ENCODE measurements around the gene HSD3B1.

The HSD3B1 gene

GRCh38 chr1:119506941-119507340, at the start of gene HSD3B1:
Gene HSD3B1 (plus strand): TSS chr1:119507210. CDS start chr1:119507477, 267 bp downstream.
- no peak for DNase-seq (ENCODE audit: low read depth in 2 of 2)

GRCh38 chr1:119462964-119463363, 44.0 kb upstream of the HSD3B1 start:
- DNase-seq (ENCODE audit: low read depth in 2 of 2) = no peak

GRCh38 chr1:119463569-119463968, 43.4 kb upstream of the HSD3B1 start:
- DNase-seq (ENCODE audit: low read depth in 2 of 2) = no peak

GRCh38 chr1:119466445-119466844, 40.6 kb upstream of the HSD3B1 start:
- DNase-seq (ENCODE audit: low read depth in 2 of 2) = no peak

GRCh38 chr1:119467219-119467618, 39.8 kb upstream of the HSD3B1 start:
- DNase-seq (ENCODE audit: low read depth in 2 of 2) = no peak

GRCh38 chr1:119467857-119468668, 38.9 kb upstream of the HSD3B1 start:
- DNase-seq (ENCODE audit: low read depth in 2 of 2) = no peak

- no peak for DNase-seq (ENCODE audit: low read depth in 2 of 2)
Observed at GRCh38 chr1:119469741-119470140, 37.3 kb upstream of the HSD3B1 start.

GRCh38 chr1:119470377-119470776, 36.6 kb upstream of the HSD3B1 start:
- no peak for DNase-seq (ENCODE audit: low read depth in 2 of 2)

- DNase-seq (ENCODE audit: low read depth in 2 of 2) = no peak
Observed at GRCh38 chr1:119470958-119471357, 36.1 kb upstream of the HSD3B1 start.

GRCh38 chr1:119471566-119471965, 35.4 kb upstream of the HSD3B1 start:
- no peak for DNase-seq (ENCODE audit: low read depth in 2 of 2)

GRCh38 chr1:119472080-119472818, 34.8 kb upstream of the HSD3B1 start:
- no peak for DNase-seq (ENCODE audit: low read depth in 2 of 2)

GRCh38 chr1:119472819-119473175, 34.2 kb upstream of the HSD3B1 start:
- no peak for DNase-seq (ENCODE audit: low read depth in 2 of 2)

GRCh38 chr1:119475866-119476439, 31.1 kb upstream of the HSD3B1 start:
- peak; percentile 1 to 21 for DNase-seq (ENCODE audit: low read depth in 2 of 2)

GRCh38 chr1:119477710-119478109, 29.3 kb upstream of the HSD3B1 start:
- no peak for DNase-seq (ENCODE audit: low read depth in 2 of 2)

- DNase-seq (ENCODE audit: low read depth in 2 of 2) = no peak
Observed at GRCh38 chr1:119480175-119480574, 26.8 kb upstream of the HSD3B1 start.

- no peak for DNase-seq (ENCODE audit: low read depth in 2 of 2)
Observed at GRCh38 chr1:119481951-119482350, 25.1 kb upstream of the HSD3B1 start.

GRCh38 chr1:119482517-119483425, 24.2 kb upstream of the HSD3B1 start:
- no peak for DNase-seq (ENCODE audit: low read depth in 2 of 2)

GRCh38 chr1:119483441-119484200, 23.4 kb upstream of the HSD3B1 start:
- no peak for DNase-seq (ENCODE audit: low read depth in 2 of 2)

GRCh38 chr1:119485201-119485600, 21.8 kb upstream of the HSD3B1 start:
- DNase-seq (ENCODE audit: low read depth in 2 of 2) = no peak

GRCh38 chr1:119488216-119488615, 18.8 kb upstream of the HSD3B1 start:
- DNase-seq (ENCODE audit: low read depth in 2 of 2) = no peak

- no peak for DNase-seq (ENCODE audit: low read depth in 2 of 2)
Observed at GRCh38 chr1:119489201-119489600, 17.8 kb upstream of the HSD3B1 start.
